Measurements from ENCODE around the gene RTN4R.
"Not testable (repeated sequence)": the region's sequence is repeated elsewhere in the genome, so short reads cannot be mapped to it uniquely, and the experiment has no call there.

The RTN4R gene

GRCh38 chr22:20304646-20305045 lies 36.5 kb upstream of the RTN4R start:
- no peak for TF ChIP-seq CTCF (conservative IDR thresholded peaks at IDR 0.05; ENCODE audit: low read length)
- DNase-seq (ENCODE audit: low read depth), result no peak
- H3K4me3 ChIP-seq (ENCODE audit: low read length), result no peak overlapping the region

DNA sequence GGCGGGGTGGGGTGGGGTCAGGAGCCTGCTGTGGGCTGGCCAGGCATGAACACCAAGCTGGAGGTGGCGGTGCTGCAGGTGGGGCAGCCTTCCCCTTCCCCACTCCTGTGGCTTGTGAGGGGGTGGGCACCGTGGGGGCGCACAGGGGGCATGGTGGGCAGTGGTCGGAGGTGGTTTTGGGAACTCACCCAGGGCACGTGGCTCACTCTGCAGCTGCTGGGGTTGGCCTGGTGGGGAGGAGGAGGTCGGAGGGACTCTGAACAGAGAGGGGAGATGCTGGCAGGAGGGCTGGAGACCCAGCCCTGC lies 35.1 kb upstream of the RTN4R start:
- H3K4me3 ChIP-seq (ENCODE audit: low read length); DNase-seq (ENCODE audit: low read depth): not testable (repeated sequence)

DNA sequence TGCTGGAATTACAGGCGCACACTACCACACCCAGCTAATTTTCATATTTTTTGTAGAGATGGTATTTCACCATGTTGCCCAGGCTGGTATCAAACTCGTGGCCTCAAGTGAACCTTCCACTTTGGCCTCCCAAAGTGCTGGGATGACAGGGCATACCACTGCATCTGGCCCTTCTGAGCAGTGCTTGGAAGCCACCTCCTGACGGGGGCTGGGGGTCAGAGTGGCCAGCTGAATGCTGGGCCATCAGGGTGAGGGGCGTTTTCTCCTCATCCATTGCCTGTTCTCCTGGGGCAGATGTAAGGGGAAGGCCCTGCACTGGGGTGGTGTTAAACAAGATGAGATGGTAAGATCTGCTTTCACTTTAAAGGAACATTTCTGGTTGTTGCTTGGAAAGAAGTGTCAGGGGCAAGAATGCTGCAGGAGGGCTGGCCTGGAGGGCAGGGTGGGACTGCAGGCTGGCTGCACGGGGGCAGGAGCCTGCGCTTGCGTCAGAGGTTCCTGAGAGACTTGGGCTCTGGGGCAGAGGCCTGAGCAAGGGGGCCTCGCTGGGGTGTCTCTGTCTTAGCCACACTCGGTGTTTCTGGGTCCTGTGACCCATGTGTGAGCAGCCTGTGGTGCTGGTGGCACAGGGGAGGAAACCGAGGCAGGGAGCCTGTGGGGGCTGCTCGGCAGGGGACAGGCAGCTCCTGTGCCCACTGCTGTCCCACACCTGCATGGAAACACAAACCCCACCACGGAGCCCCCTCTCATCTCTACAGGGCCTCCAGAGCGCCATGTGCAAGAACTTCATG lies 34.5 kb upstream of the RTN4R start:
- no peak for TF ChIP-seq CTCF (conservative IDR thresholded peaks at IDR 0.05; ENCODE audit: low read length)
- no peak for DNase-seq (ENCODE audit: low read depth)
- H3K4me3 ChIP-seq (ENCODE audit: low read length), result no peak overlapping the region

DNA sequence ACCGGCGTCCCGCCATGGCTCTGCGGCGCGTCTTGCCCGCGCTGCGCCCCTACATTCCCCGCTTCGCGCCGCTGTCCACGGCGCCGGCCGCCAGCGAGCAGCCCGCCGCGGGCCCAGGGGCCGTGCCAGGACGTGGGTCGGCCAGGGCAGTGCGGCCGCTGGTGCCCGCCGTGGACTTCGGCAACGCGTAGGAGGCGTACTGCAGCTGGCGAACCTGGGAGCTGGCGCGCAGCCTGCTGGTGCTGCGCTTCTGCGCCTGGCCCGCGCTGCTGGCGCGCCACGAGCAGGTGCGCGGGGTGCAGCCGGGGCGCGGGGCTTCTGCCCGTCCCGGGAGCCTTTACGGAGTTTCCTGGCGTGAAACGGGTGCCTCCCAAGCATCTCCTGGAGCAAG lies 31.6 kb upstream of the RTN4R start:
- no peak for TF ChIP-seq CTCF (conservative IDR thresholded peaks at IDR 0.05; ENCODE audit: low read length)
- DNase-seq (ENCODE audit: low read depth), result no peak
- peak overlapping the region; percentile 44; the same call in 1 of the 2 replicates for H3K4me3 ChIP-seq (ENCODE audit: low read length)

- no peak for TF ChIP-seq CTCF (conservative IDR thresholded peaks at IDR 0.05; ENCODE audit: low read length)
- H3K4me3 ChIP-seq (ENCODE audit: low read length), result peak overlapping the region; percentile 44
- DNase-seq (ENCODE audit: low read depth), result peak; percentile 51
Observed at GRCh38 chr22:20298803-20299745, 31.0 kb upstream of the RTN4R start.

- no peak for DNase-seq (ENCODE audit: low read depth)
- H3K4me3 ChIP-seq (ENCODE audit: low read length), result no peak overlapping the region
- no peak for TF ChIP-seq CTCF (conservative IDR thresholded peaks at IDR 0.05; ENCODE audit: low read length)
Observed at GRCh38 chr22:20298110-20298802, 30.1 kb upstream of the RTN4R start.

- no peak for TF ChIP-seq CTCF (conservative IDR thresholded peaks at IDR 0.05; ENCODE audit: low read length)
- H3K4me3 ChIP-seq (ENCODE audit: low read length), result no peak overlapping the region
Observed at GRCh38 chr22:20297414-20298109, 29.4 kb upstream of the RTN4R start.

More at GRCh38 chr22:20297414-20298109, 29.4 kb upstream of the RTN4R start:
- DNase-seq (ENCODE audit: low read depth), result no peak
